GM12878 (cell line): ENCODE results near the gene ANTKMT. TPM values are rescaled to one million over a fixed set of nuclear protein-coding genes. Genes with fewer than 3 reads are reported as not detected.

Experiments used
- ATF2 ChIP-seq: IDR thresholded peaks from 2 replicates; pipeline ENCODE4 v1.6.1; 2012; ENCODE audit warnings: low read length, inconsistent platforms
- BACH1 ChIP-seq: fragments of 450-650 bp; IDR thresholded peaks from 2 replicates; pipeline ENCODE4 v1.6.1; 2017; ENCODE audit warnings: mild to moderate bottlenecking, borderline replicate concordance
- BHLHE40 ChIP-seq, 2 experiments: fragments of 450-650 bp in 1 of 2; IDR thresholded peaks; 2 replicates each; pipeline ENCODE4 v1.6.1; 2011 to 2017; ENCODE audit warnings: low read depth in 2 of 2, borderline replicate concordance in 1 of 2, improper control_type of control experiment in 1 of 2, low read length in 1 of 2, mild to moderate bottlenecking in 1 of 2
- CBX5 ChIP-seq: sonication (generic); IDR thresholded peaks from 2 replicates; pipeline ENCODE4 v1.6.1; 2016; ENCODE audit warnings: low read depth, moderate library complexity, mild to moderate bottlenecking, inconsistent platforms
- CHD1 ChIP-seq: IDR thresholded peaks from 2 replicates; pipeline ENCODE4 v1.6.1; 2012; ENCODE audit warnings: low read depth, low read length, improper control_type of control experiment
- ESRRA ChIP-seq: IDR thresholded peaks from 2 replicates; pipeline ENCODE4 v1.6.1; 2012; ENCODE audit warnings: mild to moderate bottlenecking, low read length, improper control_type of control experiment
- GATAD2B ChIP-seq: fragments of 450-650 bp; conservative IDR thresholded peaks from 2 replicates; pipeline ENCODE4 v1.6.1; 2017; ENCODE audit warnings: low read depth, mild to moderate bottlenecking, moderate library complexity
- MTA3 ChIP-seq: IDR thresholded peaks from 2 replicates; pipeline ENCODE4 v1.6.1; 2012; ENCODE audit warnings: low read length, inconsistent platforms, borderline replicate concordance
- NKRF ChIP-seq: fragments of 450-650 bp; conservative IDR thresholded peaks from 2 replicates; pipeline ENCODE4 v1.6.1; 2017; ENCODE audit warnings: mild to moderate bottlenecking, moderate library complexity
- PAX8 ChIP-seq: fragments of 450-650 bp; IDR thresholded peaks from 2 replicates; pipeline ENCODE4 v1.6.1; 2017; ENCODE audit warnings: mild to moderate bottlenecking, moderate library complexity
- POLR2A ChIP-seq: IDR thresholded peaks from 2 replicates; pipeline ENCODE4 v1.6.1; 2011; ENCODE audit warnings: low read depth, mild to moderate bottlenecking, low read length
- POLR2AphosphoS5 ChIP-seq: IDR thresholded peaks from 2 replicates; pipeline ENCODE4 v1.6.1; 2011; ENCODE audit warnings: mild to moderate bottlenecking, low read length, inconsistent platforms
- RELB ChIP-seq: fragments of 450-650 bp; IDR thresholded peaks from 2 replicates; pipeline ENCODE4 v1.6.1; 2017; ENCODE audit warnings: low read depth, mild to moderate bottlenecking, moderate library complexity
- SMAD1 ChIP-seq: fragments of 450-650 bp; IDR thresholded peaks from 2 replicates; pipeline ENCODE4 v1.6.1; 2018; ENCODE audit warnings: mild to moderate bottlenecking, low read depth; ENCODE audit not compliant: partially characterized antibody
- SMC3 ChIP-seq: IDR thresholded peaks from 2 replicates; pipeline ENCODE4 v1.6.1; 2011; ENCODE audit warnings: low read length, improper control_type of control experiment, borderline replicate concordance
- SUZ12 ChIP-seq: fragments of 200-600 bp; sonication (generic); IDR thresholded peaks from one replicate; pipeline ENCODE4 v1.6.1; 2018; ENCODE audit warnings: antibody characterized with exemption, mild to moderate bottlenecking; ENCODE audit not compliant: unreplicated experiment
- ZBTB40 ChIP-seq: fragments of 450-650 bp; IDR thresholded peaks from 2 replicates; pipeline ENCODE4 v1.6.1; 2016; ENCODE audit warnings: mild to moderate bottlenecking, moderate library complexity, borderline replicate concordance
- polyA plus RNA-seq, 11 experiments: library from polyadenylated mRNA; depleted of rRNA in 4 of 11; unstranded in 6 of 11; stranded (reverse) in 5 of 11; fragments of >200 nt; fragmentation: Nextera tagmentation in 4 of 11; fragmentation: Illumina TruSeq in 1 of 11; extraction: Ambion mirVana in 4 of 11; extraction: Trizol in 1 of 11; gene quantifications; 1 replicate in 1 of 11; 2 replicates in 10 of 11; pipeline versions ENCODE4 v1.2.1 to v1.2.3, GENCODE V29; 2011 to 2016; ENCODE audit warnings: inconsistent platforms in 2 of 11, missing spikeins in 2 of 11, low read depth in 1 of 11
- total RNA-seq, 4 experiments: library from RNA; depleted of rRNA in 3 of 4; stranded (reverse); fragments of >200 nt in 3 of 4; fragmentation: Illumina TruSeq in 1 of 4; extraction: Trizol in 1 of 4; gene quantifications; 2 replicates each; pipeline versions ENCODE4 v1.2.1 to v1.2.3, GENCODE V29; 2013 to 2021

The ANTKMT gene
- total and polyA plus RNA-seq, 10 of the 15 experiments (the other 5 are each of a cell fraction or from before 2014, with no cell fraction given), result 0.58 to 60.5 (median 25.8) TPM

- TF ChIP-seq NKRF (no peak), BHLHE40 (IDR thresholded peaks at IDR 0.05; ENCODE audit: borderline replicate concordance in 1 of 2, low read depth in 2 of 2, low read length in 1 of 2) (peak in 1 of 2 experiments; percentile 41; a peak in 2 of 4 replicates), GATAD2B (peak; percentile 56), CBX5 (no peak), PAX8 (no peak), SUZ12 (no peak), POLR2AphosphoS5 (peak; percentile 17; the same call in 1 of the 2 replicates), RELB (no peak), CHD1 (no peak), ESRRA (no peak), ATF2 (no peak), ZBTB40 (no peak), SMAD1 (no peak), MTA3 (no peak), SMC3 (no peak), POLR2A (peak; percentile 66), BACH1 (peak; percentile 85; the same call in 1 of the 2 replicates)
These were observed 45.7 kb upstream of the ANTKMT start, which contains the start of gene RHBDL1 (continued) for GRCh38 chr16:674968-675883.
